VCaP (cell line): ENCODE data around the gene KEL.
"Not testable (repeated sequence)": the region's sequence is repeated elsewhere in the genome, so short reads cannot be mapped to it uniquely, and the experiment has no call there.

Experiments used
- H3K27ac ChIP-seq: fragments of 450-650 bp; 2 replicates; pipeline ENCODE4 v1.5.1; 2017
- TF ChIP-seq, protein P1 (sequence below): fragments of 450-650 bp; conservative IDR thresholded peaks from 2 replicates; pipeline ENCODE4 v1.5.1; 2017; ENCODE audit warnings: mild to moderate bottlenecking, moderate library complexity

KEL gene

DNA sequence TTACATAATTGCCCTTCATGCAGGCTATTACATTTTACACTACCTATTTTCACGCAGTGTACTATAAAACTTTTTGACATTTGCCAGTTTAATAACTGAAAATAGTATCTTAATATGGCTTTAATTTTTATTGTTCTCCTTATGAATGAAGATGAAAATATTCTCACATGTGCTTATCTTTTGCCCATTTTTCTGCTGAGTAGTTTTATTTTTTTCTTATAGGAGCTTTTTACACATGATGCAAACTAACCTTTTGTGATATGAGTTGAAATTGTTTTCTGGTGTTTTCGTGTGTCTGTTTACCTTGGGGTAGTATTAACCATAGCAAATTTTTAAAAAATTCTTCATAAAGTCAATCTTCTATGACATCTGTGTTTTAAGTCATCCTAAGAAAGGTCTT is 38.5 kb upstream of the KEL start:
- TF ChIP-seq, protein P1, sequence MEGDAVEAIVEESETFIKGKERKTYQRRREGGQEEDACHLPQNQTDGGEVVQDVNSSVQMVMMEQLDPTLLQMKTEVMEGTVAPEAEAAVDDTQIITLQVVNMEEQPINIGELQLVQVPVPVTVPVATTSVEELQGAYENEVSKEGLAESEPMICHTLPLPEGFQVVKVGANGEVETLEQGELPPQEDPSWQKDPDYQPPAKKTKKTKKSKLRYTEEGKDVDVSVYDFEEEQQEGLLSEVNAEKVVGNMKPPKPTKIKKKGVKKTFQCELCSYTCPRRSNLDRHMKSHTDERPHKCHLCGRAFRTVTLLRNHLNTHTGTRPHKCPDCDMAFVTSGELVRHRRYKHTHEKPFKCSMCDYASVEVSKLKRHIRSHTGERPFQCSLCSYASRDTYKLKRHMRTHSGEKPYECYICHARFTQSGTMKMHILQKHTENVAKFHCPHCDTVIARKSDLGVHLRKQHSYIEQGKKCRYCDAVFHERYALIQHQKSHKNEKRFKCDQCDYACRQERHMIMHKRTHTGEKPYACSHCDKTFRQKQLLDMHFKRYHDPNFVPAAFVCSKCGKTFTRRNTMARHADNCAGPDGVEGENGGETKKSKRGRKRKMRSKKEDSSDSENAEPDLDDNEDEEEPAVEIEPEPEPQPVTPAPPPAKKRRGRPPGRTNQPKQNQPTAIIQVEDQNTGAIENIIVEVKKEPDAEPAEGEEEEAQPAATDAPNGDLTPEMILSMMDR: no peak
- H3K27ac ChIP-seq: no peak overlapping the region

DNA sequence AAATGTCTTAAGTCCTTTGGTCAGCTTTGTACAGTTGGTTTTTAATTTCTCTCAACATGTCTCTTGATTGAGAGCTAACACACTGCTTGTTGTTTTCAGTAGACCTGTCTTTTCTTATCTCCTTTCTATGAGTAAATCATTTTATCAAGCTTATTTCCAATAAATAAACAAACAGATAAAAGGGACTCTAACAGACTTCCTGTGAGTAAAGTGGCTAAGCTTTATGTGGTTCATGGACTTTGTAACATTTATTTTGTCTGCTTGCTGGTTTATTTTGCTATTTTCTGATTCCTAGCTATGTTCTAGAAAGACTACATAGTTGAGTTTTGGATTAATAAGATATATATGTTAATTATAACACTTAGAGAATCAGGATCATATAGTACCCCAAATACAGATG is 37.6 kb upstream of the KEL start:
- TF ChIP-seq, protein P1: no peak
- no peak overlapping the region for H3K27ac ChIP-seq

DNA sequence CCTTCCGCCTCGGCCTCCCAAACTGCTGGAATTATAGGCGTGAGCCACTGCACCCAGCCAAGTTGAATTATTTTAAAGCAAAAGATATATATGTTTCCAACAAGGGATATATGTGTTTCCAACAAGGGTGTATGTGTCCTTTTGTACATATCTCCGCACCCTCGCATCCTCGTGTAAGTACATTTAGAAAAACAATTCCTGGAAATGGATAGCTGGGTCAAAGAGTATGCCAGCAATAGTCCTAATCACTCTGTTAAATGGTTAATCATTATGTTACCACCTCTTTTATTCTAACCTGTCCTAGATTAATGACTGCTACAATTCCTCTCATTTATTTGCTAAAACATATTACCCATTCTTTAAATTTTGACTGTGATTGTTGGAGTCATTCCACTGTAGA is 36.8 kb upstream of the KEL start:
- no peak overlapping the region for H3K27ac ChIP-seq
- TF ChIP-seq, protein P1: no peak

DNA sequence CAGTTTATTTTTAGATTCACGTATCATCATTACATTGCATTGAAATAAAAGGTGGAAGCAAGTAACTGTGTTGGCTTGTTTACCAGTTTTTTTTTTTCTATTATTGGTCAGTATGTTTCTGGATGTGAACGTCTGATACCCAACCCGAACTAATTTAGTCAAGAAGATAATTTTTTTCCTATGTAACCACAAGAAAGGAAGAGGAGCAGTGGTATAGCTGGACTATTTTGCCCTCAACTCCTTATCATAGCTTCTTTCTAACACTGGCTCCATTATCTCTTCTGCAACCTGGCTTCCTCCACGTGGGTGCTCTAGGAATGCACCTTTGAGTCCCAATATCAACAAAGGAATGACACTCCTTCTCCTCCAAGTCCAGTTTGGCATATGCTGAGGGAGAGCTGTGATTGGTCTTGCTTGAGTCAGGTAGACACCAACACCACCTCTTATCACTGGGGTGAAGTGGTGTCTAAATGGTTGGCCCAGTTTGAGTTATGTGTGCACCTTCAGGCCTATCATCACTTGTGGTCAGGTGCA is 35.4 kb upstream of the KEL start:
- TF ChIP-seq, protein P1: no peak

DNA sequence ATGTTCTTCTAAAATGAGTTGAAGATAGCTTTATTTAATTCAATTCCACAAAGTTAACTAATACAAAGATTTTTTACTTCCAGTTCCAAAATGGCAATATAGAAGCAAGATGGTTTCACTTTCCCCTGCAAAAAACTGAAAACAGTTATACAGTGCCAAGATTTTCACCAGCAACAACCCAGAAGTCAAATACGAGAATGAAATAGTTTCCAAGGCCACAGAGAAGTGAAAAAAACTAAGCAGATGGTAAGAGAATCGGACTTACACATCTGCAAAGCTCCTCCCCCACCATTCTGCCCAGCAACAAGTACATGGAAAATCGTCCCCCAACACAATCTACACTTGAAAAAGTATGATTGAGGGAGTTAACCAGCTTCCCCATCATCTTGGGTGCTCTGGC is 30.3 kb upstream of the KEL start:
- H3K27ac ChIP-seq: no peak overlapping the region

More for the DNA sequence above, 35.4 kb upstream of the KEL start:
- H3K27ac ChIP-seq: no peak overlapping the region

DNA sequence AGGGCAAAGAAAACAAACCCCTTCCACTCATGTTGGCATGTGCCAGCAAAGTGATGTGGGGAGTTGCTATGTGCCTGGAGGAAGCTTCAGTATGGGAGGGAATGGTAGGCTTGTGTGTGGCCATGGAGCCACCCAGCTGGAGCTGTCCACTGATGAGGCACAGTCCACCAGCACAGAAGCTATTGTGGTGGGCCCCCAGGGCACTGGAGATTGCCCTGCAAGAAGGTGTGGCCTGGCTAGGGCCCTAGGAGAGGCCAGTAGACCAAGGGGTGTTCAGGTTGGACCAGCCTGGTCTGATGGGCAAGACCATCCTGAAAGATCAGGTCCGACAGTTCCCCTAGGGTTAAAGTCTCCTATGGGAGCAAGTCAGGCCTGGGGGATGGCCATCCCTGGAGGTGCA is 22.1 kb upstream of the KEL start:
- TF ChIP-seq, protein P1: no peak

More for the DNA sequence above, 30.3 kb upstream of the KEL start:
- TF ChIP-seq, protein P1: no peak

DNA sequence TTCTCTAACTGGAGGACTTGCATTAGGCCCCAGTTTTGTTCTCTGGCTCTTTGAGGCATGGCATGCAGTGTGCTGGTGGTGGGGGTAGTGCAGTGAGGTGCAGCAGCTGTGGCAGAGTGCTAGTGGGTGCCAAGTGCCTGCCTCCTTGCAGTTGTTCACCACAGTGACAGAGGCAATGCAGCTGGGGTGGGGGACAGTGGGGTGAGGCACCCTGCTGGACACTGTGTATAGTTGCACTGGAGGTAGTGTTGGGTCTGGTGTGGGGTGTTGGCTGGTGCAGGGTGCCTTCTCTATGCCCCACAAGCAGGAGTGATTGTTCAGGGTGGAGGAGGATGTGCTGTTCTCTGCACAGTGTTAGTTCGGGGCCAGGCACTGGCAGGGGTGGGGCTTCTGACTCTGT is 21.7 kb upstream of the KEL start:
- TF ChIP-seq, protein P1: no peak
- no peak overlapping the region for H3K27ac ChIP-seq

More for the DNA sequence above, 22.1 kb upstream of the KEL start:
- H3K27ac ChIP-seq: no peak overlapping the region

DNA sequence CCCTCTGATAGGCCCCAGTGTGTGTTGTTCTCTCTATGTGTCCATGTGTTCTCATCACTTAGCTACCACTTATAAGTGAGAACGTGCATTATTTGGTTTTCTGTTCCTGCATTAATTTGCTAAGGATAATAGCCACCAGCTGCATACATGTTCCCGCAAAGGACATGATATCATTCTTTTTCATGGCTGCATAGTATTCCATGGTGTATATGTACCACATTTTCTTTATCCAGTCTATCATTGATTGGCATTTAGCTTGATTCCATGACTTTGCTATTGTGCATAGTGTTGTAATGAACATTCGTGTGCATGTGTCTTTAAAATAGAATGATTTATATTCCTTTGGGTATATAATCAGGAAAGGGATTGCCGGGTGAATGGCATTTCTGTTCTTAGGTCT is 16.2 kb upstream of the KEL start:
- H3K27ac ChIP-seq: not testable (repeated sequence)
